ENCODE measurements around the gene PSRC1.
"Not testable (repeated sequence)": the region's sequence is repeated elsewhere in the genome, so short reads cannot be mapped to it uniquely, and the experiment has no call there.

Gene PSRC1

GRCh38 chr1:109309347-109309746 lies 26.4 kb upstream of the PSRC1 start:
- DNase-seq (ENCODE audit: low read depth) = no peak
- H3K4me3 ChIP-seq (ENCODE audit: low read depth, low read length) = no peak overlapping the region
- TF ChIP-seq, protein P1, sequence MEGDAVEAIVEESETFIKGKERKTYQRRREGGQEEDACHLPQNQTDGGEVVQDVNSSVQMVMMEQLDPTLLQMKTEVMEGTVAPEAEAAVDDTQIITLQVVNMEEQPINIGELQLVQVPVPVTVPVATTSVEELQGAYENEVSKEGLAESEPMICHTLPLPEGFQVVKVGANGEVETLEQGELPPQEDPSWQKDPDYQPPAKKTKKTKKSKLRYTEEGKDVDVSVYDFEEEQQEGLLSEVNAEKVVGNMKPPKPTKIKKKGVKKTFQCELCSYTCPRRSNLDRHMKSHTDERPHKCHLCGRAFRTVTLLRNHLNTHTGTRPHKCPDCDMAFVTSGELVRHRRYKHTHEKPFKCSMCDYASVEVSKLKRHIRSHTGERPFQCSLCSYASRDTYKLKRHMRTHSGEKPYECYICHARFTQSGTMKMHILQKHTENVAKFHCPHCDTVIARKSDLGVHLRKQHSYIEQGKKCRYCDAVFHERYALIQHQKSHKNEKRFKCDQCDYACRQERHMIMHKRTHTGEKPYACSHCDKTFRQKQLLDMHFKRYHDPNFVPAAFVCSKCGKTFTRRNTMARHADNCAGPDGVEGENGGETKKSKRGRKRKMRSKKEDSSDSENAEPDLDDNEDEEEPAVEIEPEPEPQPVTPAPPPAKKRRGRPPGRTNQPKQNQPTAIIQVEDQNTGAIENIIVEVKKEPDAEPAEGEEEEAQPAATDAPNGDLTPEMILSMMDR (IDR thresholded peaks at IDR 0.05; ENCODE audit: low read depth, low read length) = no peak
- TF ChIP-seq, protein P2, sequence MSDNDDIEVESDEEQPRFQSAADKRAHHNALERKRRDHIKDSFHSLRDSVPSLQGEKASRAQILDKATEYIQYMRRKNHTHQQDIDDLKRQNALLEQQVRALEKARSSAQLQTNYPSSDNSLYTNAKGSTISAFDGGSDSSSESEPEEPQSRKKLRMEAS (IDR thresholded peaks at IDR 0.05; ENCODE audit: low read depth, low read length) = no peak
- TF ChIP-seq POLR2A (IDR thresholded peaks at IDR 0.05; ENCODE audit: extremely low read depth, insufficient read length) (no peak), MYC (IDR thresholded peaks at IDR 0.05; ENCODE audit: low read depth, low read length) (no peak)

GRCh38 chr1:109307274-109308021 lies 24.5 kb upstream of the PSRC1 start:
- DNase-seq (ENCODE audit: low read depth) = peak; percentile 64
- TF ChIP-seq, protein P2 (IDR thresholded peaks at IDR 0.05; ENCODE audit: low read depth, low read length) = no peak
- TF ChIP-seq POLR2A (IDR thresholded peaks at IDR 0.05; ENCODE audit: extremely low read depth, insufficient read length) (no peak), MYC (IDR thresholded peaks at IDR 0.05; ENCODE audit: low read depth, low read length) (no peak)
- TF ChIP-seq, protein P1 (IDR thresholded peaks at IDR 0.05; ENCODE audit: low read depth, low read length) = no peak
- H3K4me3 ChIP-seq (ENCODE audit: low read depth, low read length) = no peak overlapping the region

DNA sequence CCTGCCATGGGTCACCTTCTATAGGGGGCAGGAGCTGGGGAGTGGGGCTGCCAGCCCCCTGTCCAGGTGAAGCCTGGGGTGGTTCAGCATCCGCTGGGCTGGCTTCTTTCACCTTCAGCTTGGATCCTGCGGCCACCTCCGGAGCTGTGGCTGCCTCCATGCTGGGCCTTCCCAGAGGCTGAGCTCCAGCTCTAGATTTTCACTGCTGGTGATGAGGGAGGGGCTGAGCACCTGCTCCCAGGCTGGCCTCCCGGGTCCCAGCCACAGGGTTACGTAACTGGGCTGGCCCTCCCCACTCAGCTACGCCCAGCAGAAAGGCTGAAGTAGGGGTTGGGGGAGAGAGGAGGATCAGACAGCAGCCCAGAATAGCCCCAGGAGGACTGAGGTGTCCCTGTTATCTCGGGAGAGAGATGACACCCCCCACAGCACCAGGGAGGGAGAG lies 23.9 kb upstream of the PSRC1 start, which contains the start of gene MYBPHL:
Gene MYBPHL, minus strand, starts transcription at position 180 of the 442 bp plus-strand sequence. Its CDS starts 20 bp downstream, at position 160.
- DNase-seq (ENCODE audit: low read depth) = peak; percentile 73
- no peak within 1 kb of the TSS for H3K4me3 ChIP-seq (ENCODE audit: low read depth, low read length)
- TF ChIP-seq, protein P2 (IDR thresholded peaks at IDR 0.05; ENCODE audit: low read depth, low read length) = no peak
- TF ChIP-seq, protein P1 (IDR thresholded peaks at IDR 0.05; ENCODE audit: low read depth, low read length) = no peak
- no peak for TF ChIP-seq MYC (IDR thresholded peaks at IDR 0.05; ENCODE audit: low read depth, low read length)
- no peak for TF ChIP-seq POLR2A (IDR thresholded peaks at IDR 0.05; ENCODE audit: extremely low read depth, insufficient read length)

DNA sequence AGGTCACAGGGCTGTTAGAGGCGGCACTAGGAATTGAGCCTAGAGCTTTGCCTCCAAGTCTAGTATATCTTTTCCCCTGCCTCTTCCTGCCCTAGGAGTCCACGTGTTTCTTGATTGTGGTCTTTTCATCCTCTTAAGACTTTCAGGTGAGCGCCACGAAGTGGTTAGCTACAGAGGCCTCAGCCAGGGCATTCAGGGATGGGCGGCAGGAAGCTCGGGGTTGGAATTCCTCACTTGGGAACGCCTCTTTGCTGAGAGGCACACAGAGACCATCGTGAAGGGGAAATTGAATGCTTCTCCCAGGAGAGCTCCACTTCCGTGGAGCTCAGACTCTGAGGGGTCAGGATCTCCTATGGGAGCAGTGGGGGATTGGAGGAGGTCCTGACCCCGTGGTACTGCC lies 23.0 kb upstream of the PSRC1 start:
- H3K4me3 ChIP-seq (ENCODE audit: low read depth, low read length); DNase-seq (ENCODE audit: low read depth): not testable (repeated sequence)

DNA sequence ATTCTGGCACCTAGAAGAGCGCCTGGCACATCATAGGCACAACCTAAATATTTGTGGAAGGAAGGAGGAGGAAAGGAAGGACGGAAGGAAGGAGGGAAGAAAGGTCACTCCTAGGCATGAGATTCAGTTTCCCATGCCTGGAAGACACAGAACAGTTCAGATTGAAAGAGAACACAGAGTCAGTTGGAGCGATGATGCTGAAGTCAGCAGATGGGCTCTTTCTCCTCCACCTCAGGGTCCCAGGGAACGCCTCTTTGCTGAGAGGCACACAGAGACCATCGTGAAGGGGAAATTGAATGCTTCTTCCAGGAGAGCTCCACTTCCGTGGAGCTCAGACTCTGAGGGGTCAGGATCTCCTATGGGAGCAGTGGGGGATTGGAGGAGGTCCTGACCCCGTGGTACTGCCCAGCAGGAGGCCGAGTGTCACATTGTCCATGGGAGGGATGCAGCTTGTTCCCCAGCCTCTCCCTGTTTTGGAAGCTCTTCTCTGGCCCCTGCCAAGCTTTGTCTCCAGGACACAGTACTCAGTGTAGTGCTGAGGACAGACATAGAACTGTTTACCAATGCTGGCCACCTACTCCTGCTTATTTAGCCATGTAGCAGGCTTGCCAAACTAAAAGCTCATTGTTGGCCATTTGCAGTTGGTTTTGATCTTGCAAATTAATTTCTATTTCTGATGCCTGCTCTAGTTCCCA lies 21.4 kb upstream of the PSRC1 start:
- TF ChIP-seq, protein P1 (IDR thresholded peaks at IDR 0.05; ENCODE audit: low read depth, low read length) = no peak
- TF ChIP-seq, protein P2 (IDR thresholded peaks at IDR 0.05; ENCODE audit: low read depth, low read length) = no peak
- TF ChIP-seq MYC (IDR thresholded peaks at IDR 0.05; ENCODE audit: low read depth, low read length) (no peak), POLR2A (IDR thresholded peaks at IDR 0.05; ENCODE audit: extremely low read depth, insufficient read length) (no peak)
- no peak for DNase-seq (ENCODE audit: low read depth)
- H3K4me3 ChIP-seq (ENCODE audit: low read depth, low read length) = no peak overlapping the region

- H3K4me3 ChIP-seq (ENCODE audit: low read depth, low read length) = no peak overlapping the region
- TF ChIP-seq, protein P1 (IDR thresholded peaks at IDR 0.05; ENCODE audit: low read depth, low read length) = no peak
- TF ChIP-seq MYC (IDR thresholded peaks at IDR 0.05; ENCODE audit: low read depth, low read length) (no peak), POLR2A (IDR thresholded peaks at IDR 0.05; ENCODE audit: extremely low read depth, insufficient read length) (no peak)
- TF ChIP-seq, protein P2 (IDR thresholded peaks at IDR 0.05; ENCODE audit: low read depth, low read length) = no peak
- DNase-seq (ENCODE audit: low read depth) = no peak
These were observed 18.9 kb upstream of the PSRC1 start for GRCh38 chr1:109301874-109302273.

Measured in NB4 (cell line).